ENCODE data around the gene MYOCD. TPM values are rescaled to one million over a fixed set of nuclear protein-coding genes. Genes with fewer than 3 reads are reported as not detected.

Gene MYOCD
- total RNA-seq, 1 donor from 2014 or later: 11.9 TPM

DNA sequence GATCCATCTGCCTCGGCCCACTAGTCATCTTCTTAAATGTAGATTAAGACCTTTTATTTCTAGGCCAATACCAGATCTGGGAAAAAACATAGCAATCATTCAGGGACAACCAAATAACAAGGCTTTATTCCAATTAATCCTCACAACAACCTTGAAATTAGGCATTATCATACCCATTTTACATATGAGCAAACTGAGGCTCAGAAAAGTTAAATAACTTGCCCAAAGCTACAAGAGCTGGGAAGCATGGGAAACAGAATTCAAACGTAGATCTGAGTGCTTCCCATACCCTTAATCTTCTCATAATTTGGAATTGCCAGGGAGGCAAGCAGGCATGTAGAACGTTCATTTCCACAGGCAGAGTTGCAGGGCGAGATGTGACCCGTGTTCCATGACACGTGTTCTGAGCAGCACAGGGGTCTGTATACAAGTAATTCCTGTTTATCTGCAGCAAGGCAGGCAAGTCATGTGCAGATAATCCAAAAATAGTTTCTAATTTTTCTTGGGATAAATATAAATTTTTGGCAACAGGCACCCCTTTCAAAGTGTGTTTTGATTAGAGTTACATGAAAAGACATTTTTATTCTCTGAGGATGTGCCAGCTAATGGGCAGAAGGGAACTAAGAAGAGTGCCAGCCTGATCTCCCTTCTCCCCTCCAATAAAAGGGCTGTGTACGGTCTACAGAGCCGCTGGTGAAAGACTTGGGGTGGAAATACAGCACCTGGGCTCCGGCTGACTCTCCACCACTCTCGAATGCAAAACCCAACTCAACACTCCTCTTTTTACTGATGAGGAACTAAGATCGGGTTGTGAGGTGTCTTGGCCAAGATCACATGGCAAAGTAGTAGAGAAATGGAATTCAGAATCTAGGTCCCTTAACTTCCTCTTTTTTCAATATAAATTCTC, 27.7 kb upstream of the MYOCD start:
- no peak for DNase-seq (ENCODE audit: low spot score)
- Mint-ChIP-seq H3K9me3 (ENCODE audit: low read depth) (peaks cover 2% of the 10 kb centered on the region), H3K4me1 (ENCODE audit: low read depth) (peaks cover 29% of the 10 kb centered on the region), H3K4me3 (ENCODE audit: unreplicated experiment) (no peak overlapping the region), H3K27ac (ENCODE audit: unreplicated experiment) (peak overlapping the region; percentile 93), H3K27me3 (ENCODE audit: low read depth) (no peaks in the 10 kb centered on the region), H3K36me3 (ENCODE audit: low read depth) (no peaks in the 10 kb centered on the region)
- TF ChIP-seq, protein P1, sequence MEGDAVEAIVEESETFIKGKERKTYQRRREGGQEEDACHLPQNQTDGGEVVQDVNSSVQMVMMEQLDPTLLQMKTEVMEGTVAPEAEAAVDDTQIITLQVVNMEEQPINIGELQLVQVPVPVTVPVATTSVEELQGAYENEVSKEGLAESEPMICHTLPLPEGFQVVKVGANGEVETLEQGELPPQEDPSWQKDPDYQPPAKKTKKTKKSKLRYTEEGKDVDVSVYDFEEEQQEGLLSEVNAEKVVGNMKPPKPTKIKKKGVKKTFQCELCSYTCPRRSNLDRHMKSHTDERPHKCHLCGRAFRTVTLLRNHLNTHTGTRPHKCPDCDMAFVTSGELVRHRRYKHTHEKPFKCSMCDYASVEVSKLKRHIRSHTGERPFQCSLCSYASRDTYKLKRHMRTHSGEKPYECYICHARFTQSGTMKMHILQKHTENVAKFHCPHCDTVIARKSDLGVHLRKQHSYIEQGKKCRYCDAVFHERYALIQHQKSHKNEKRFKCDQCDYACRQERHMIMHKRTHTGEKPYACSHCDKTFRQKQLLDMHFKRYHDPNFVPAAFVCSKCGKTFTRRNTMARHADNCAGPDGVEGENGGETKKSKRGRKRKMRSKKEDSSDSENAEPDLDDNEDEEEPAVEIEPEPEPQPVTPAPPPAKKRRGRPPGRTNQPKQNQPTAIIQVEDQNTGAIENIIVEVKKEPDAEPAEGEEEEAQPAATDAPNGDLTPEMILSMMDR (IDR thresholded peaks at IDR 0.05): no peak

- Mint-ChIP-seq H3K4me3 (ENCODE audit: unreplicated experiment) (no peak overlapping the region), H3K4me1 (ENCODE audit: low read depth) (peaks cover 29% of the 10 kb centered on the region), H3K36me3 (ENCODE audit: low read depth) (peaks cover 2% of the 10 kb centered on the region), H3K9me3 (ENCODE audit: low read depth) (peaks cover 2% of the 10 kb centered on the region), H3K27me3 (ENCODE audit: low read depth) (no peaks in the 10 kb centered on the region), H3K27ac (ENCODE audit: unreplicated experiment) (no peak overlapping the region)
- TF ChIP-seq, protein P1 (IDR thresholded peaks at IDR 0.05): no peak
- DNase-seq (ENCODE audit: low spot score): no peak
Observed at GRCh38 chr17:12640364-12640763, 25.3 kb upstream of the MYOCD start.

DNA sequence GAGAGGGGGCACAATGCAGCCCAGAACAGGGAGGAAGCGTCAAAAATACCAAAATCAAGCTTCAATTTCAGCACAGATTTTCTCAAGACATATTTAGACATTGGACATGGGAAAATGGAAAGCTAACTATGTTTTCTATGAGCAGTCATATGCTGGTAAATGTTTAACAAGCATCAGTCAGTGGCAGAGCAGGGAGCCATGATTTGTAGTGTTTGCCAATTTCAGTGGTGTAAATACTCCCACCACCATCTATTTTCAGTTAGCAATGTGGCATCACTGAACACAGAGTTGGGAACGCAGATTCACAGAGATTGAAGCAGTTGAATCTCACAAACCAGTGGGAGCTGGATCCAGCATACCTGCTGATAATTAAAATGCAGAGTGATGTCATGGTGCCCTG, 24.6 kb upstream of the MYOCD start:
- H3K27me3 Mint-ChIP-seq (ENCODE audit: low read depth): no peaks in the 10 kb centered on the region
- no peak overlapping the region for H3K27ac Mint-ChIP-seq (ENCODE audit: unreplicated experiment)
- peaks cover 2% of the 10 kb centered on the region for H3K36me3 Mint-ChIP-seq (ENCODE audit: low read depth)
- H3K4me1 Mint-ChIP-seq (ENCODE audit: low read depth): peaks cover 29% of the 10 kb centered on the region
- no peak for DNase-seq (ENCODE audit: low spot score)
- peaks cover 2% of the 10 kb centered on the region for H3K9me3 Mint-ChIP-seq (ENCODE audit: low read depth)
- no peak overlapping the region for H3K4me3 Mint-ChIP-seq (ENCODE audit: unreplicated experiment)
- TF ChIP-seq, protein P1 (IDR thresholded peaks at IDR 0.05): no peak

DNA sequence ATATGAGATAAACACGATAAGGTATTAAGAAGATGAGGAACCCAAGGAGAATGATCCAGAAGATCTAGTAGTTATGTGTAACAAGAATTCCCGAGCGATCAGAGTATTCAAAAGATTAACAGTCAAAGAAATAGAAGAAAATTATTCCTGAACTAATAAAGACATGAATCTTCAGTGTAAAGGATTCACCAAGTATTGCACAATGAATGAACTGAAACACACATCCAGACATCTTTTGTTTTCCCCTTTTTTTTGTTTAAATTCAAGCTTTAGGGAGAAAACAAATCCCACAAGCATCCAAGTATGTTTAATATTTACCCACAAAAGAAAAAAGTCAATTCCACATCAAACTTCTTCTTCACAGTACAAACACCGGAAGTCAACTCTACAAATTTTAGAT, 23.7 kb upstream of the MYOCD start:
- H3K36me3 Mint-ChIP-seq (ENCODE audit: low read depth): peaks cover 2% of the 10 kb centered on the region
- peaks cover 2% of the 10 kb centered on the region for H3K9me3 Mint-ChIP-seq (ENCODE audit: low read depth)
- H3K4me1 Mint-ChIP-seq (ENCODE audit: low read depth): peaks cover 19% of the 10 kb centered on the region
- TF ChIP-seq, protein P1 (IDR thresholded peaks at IDR 0.05): no peak
- no peak overlapping the region for H3K4me3 Mint-ChIP-seq (ENCODE audit: unreplicated experiment)
- H3K27ac Mint-ChIP-seq (ENCODE audit: unreplicated experiment): no peak overlapping the region
- DNase-seq (ENCODE audit: low spot score): no peak
- H3K27me3 Mint-ChIP-seq (ENCODE audit: low read depth): no peaks in the 10 kb centered on the region

DNA sequence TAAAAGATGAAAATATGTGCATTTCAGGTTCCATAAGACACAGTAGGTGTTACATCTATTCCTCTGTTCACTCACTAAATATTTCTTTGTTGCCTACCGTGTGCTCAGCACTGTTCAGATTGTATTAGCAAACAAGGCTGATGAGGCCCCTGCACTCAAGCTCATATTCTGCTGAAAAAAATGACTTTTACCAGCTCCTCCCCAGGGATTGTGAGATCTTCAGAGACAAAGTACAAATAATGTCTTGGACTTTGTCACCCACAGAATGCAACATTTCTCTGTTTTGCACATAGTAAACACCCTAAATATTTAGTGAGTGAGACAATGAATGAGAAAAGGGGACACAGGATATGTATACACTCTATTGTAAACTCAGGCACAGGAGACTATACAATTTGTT, 21.9 kb upstream of the MYOCD start:
- TF ChIP-seq, protein P1 (IDR thresholded peaks at IDR 0.05): no peak
- no peak overlapping the region for H3K4me3 Mint-ChIP-seq (ENCODE audit: unreplicated experiment)
- H3K27ac Mint-ChIP-seq (ENCODE audit: unreplicated experiment): no peak overlapping the region
- H3K36me3 Mint-ChIP-seq (ENCODE audit: low read depth): peaks cover 2% of the 10 kb centered on the region
- peaks cover 2% of the 10 kb centered on the region for H3K4me1 Mint-ChIP-seq (ENCODE audit: low read depth)
- peaks cover 2% of the 10 kb centered on the region for H3K9me3 Mint-ChIP-seq (ENCODE audit: low read depth)
- no peaks in the 10 kb centered on the region for H3K27me3 Mint-ChIP-seq (ENCODE audit: low read depth)
- no peak for DNase-seq (ENCODE audit: low spot score)

All from chondrocyte (in vitro differentiated cells).